Tibial nerve (tissue), 4 donors: Measurements from ENCODE around the gene ARHGEF16. TPM values are rescaled to one million over a fixed set of nuclear protein-coding genes. Genes with fewer than 3 reads are reported as not detected.

Experiments used
- DNase-seq, 2 donors: peaks; one replicate each; pipeline ENCODE4 v3.0.0-alpha.2; 2019; ENCODE audit warnings: low spot score in 2 of 2
- H3K27ac ChIP-seq, 4 donors: fragments of 200-600 bp; sonication (generic) in 3 of 4; one replicate each; pipeline ENCODE4 v1.5.1; 2017 to 2019; ENCODE audit warnings: mild to moderate bottlenecking in 1 of 4
- H3K27me3 ChIP-seq, 2 donors: fragments of 200-600 bp; sonication (generic) in 1 of 2; one replicate each; pipeline versions ENCODE4 v1.5.1 to v1.6.0; 2017 to 2019
- H3K36me3 ChIP-seq, 3 donors: fragments of 200-600 bp; sonication (generic); one replicate each; pipeline ENCODE4 v1.5.1; 2018 to 2019
- H3K4me1 ChIP-seq, 4 donors: fragments of 200-600 bp; sonication (generic) in 3 of 4; one replicate each; pipeline ENCODE4 v1.5.1; 2017 to 2019
- H3K4me3 ChIP-seq, 4 donors: fragments of 200-600 bp; sonication (generic) in 3 of 4; one replicate each; pipeline ENCODE4 v1.5.1; 2017 to 2019; ENCODE audit warnings: mild to moderate bottlenecking in 1 of 4, moderate library complexity in 1 of 4
- H3K9me3 ChIP-seq, 4 donors: fragments of 200-600 bp; sonication (generic) in 3 of 4; one replicate each; pipeline ENCODE4 v1.5.1; 2017 to 2019
- EP300 ChIP-seq, 2 donors: sonication (generic); formaldehyde crosslinking; IDR thresholded peaks; one replicate each; pipeline ENCODE4 v1.6.1; 2017; ENCODE audit warnings: antibody characterized with exemption in 2 of 2, mild to moderate bottlenecking in 1 of 2
- POLR2A ChIP-seq, 2 donors: fragments of 450-650 bp; IDR thresholded peaks; one replicate each; pipeline ENCODE4 v1.6.1; 2017; ENCODE audit warnings: antibody characterized with exemption in 2 of 2, mild to moderate bottlenecking in 2 of 2, moderate library complexity in 2 of 2
- WGBS, 2 donors: methylation state at CpG; one replicate each; pipeline ENCODE4 v1.1.5; 2018; 5-methylcytosine and 5-hydroxymethylcytosine counted together
- total RNA-seq, 4 donors: library from RNA; depleted of rRNA; stranded (reverse); fragments of >200 nt; gene quantifications; one replicate each; pipeline ENCODE4 v1.1.0, GENCODE V29; 2016
- TF ChIP-seq, protein P1 (sequence below), 5 experiments: fragments of 200-600 bp in 3 of 5; fragments of 450-650 bp in 2 of 5; sonication (generic) in 3 of 5; IDR thresholded peaks; one replicate each; pipeline ENCODE4 v1.5.1; 2016 to 2019; ENCODE audit warnings: antibody characterized with exemption in 5 of 5, mild to moderate bottlenecking in 3 of 5, moderate library complexity in 2 of 5

ARHGEF16 gene
- total RNA-seq, 4 donors from 2014 or later, result 10.0 to 19.2 (median 17.1) TPM

- Histone ChIP-seq H3K9me3 (no peaks in the 10 kb centered on the region), H3K27ac (no peak overlapping the region), H3K4me1 (no peaks in the 10 kb centered on the region), H3K4me3 (no peak overlapping the region), H3K27me3 (no peaks in the 10 kb centered on the region), H3K36me3 (peaks cover 0 to 17% (median 0%) of the 10 kb centered on the region in 3 donors)
- DNase-seq, result no peak
- WGBS, 2 donors, result 90 to 93% methylated on average over 8 to 13 of the region's 13 CpGs
- TF ChIP-seq EP300 (IDR thresholded peaks at IDR 0.05) (no peak), POLR2A (IDR thresholded peaks at IDR 0.05) (no peak)
- TF ChIP-seq, protein P1, sequence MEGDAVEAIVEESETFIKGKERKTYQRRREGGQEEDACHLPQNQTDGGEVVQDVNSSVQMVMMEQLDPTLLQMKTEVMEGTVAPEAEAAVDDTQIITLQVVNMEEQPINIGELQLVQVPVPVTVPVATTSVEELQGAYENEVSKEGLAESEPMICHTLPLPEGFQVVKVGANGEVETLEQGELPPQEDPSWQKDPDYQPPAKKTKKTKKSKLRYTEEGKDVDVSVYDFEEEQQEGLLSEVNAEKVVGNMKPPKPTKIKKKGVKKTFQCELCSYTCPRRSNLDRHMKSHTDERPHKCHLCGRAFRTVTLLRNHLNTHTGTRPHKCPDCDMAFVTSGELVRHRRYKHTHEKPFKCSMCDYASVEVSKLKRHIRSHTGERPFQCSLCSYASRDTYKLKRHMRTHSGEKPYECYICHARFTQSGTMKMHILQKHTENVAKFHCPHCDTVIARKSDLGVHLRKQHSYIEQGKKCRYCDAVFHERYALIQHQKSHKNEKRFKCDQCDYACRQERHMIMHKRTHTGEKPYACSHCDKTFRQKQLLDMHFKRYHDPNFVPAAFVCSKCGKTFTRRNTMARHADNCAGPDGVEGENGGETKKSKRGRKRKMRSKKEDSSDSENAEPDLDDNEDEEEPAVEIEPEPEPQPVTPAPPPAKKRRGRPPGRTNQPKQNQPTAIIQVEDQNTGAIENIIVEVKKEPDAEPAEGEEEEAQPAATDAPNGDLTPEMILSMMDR (IDR thresholded peaks at IDR 0.05), result no peak
These were observed 67.6 kb downstream of the ARHGEF16 start for GRCh38 chr1:3522112-3522511.

DNA sequence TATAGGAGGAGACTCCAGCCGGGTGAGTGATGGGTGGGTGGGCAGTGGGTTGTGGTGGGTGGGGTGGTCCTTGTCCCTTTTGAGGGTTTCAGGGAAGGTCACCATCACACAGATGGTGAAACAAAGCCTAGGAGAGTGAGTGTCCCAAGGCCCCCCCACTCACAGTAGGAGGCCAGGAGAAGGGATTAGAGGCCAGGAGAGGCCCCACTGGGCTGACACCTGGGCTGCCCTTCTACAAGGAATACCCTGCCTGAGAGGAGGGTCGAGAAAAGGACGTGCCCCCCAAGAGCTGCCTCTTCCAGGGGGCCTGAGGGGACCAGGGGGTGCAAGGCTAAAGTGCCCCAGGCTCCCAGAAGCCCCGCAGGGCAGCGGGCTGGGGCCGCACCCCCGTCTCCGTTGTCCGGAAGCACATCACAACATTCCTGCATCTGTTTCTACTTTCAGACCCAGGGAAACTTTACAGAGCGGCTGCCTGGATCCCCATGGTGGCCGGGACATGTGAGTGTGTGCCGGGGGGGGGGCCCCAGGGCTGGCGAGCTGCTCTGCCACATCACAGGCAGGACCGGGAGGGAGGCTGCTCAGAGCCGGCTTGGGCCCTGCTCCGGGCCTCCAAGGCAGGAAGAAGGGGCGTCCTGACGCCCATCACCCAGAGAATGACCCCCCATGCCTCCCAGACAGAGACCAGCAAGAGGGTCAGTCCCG is 68.2 kb downstream of the ARHGEF16 start:
- WGBS, 2 donors, result 70 to 74% methylated on average over 13 to 17 of the region's 19 CpGs
- no peaks in the 10 kb centered on the region for H3K9me3 ChIP-seq
- H3K36me3 ChIP-seq, result peaks cover 0 to 17% (median 0%) of the 10 kb centered on the region in 3 donors
- TF ChIP-seq, protein P1 (IDR thresholded peaks at IDR 0.05), result no peak
- no peak for TF ChIP-seq POLR2A (IDR thresholded peaks at IDR 0.05)
- no peak for TF ChIP-seq EP300 (IDR thresholded peaks at IDR 0.05)
- no peak overlapping the region for H3K4me3 ChIP-seq
- H3K27ac ChIP-seq, result no peak overlapping the region
- DNase-seq, result no peak
- no peaks in the 10 kb centered on the region for H3K27me3 ChIP-seq
- H3K4me1 ChIP-seq, result no peaks in the 10 kb centered on the region

DNA sequence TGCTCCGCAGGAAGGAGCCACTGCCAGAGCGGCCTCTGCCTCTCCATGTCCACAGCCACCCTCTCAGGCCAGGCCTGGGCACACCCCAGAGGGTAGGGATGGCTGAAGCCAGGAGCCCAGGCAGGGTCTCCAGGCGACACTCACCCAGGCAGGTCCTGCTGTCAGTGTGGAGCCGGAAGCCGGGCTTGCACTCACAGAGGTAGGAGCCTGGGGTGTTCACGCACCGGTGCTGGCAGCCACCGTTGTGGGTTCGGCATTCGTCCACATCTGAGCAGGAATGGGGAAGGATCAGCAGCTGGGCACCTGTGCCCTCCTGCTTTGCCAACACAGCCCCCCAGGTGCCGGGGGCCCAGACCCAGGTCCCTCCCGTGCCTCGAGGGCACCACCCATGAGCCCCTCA is 69.5 kb downstream of the ARHGEF16 start:
- WGBS, 2 donors, result 92 to 100% methylated on average over 3 to 13 of the region's 13 CpGs
- peaks cover 0 to 17% (median 0%) of the 10 kb centered on the region in 3 donors for H3K36me3 ChIP-seq
- no peak for TF ChIP-seq POLR2A (IDR thresholded peaks at IDR 0.05)
- TF ChIP-seq, protein P1 (IDR thresholded peaks at IDR 0.05), result no peak
- no peak for TF ChIP-seq EP300 (IDR thresholded peaks at IDR 0.05)
- no peaks in the 10 kb centered on the region for H3K27me3 ChIP-seq
- H3K4me3 ChIP-seq, result no peak overlapping the region
- peaks cover 0 to 2% (median 0%) of the 10 kb centered on the region in 4 donors for H3K4me1 ChIP-seq
- H3K27ac ChIP-seq, result no peak overlapping the region
- DNase-seq, result no peak
- no peaks in the 10 kb centered on the region for H3K9me3 ChIP-seq

DNA sequence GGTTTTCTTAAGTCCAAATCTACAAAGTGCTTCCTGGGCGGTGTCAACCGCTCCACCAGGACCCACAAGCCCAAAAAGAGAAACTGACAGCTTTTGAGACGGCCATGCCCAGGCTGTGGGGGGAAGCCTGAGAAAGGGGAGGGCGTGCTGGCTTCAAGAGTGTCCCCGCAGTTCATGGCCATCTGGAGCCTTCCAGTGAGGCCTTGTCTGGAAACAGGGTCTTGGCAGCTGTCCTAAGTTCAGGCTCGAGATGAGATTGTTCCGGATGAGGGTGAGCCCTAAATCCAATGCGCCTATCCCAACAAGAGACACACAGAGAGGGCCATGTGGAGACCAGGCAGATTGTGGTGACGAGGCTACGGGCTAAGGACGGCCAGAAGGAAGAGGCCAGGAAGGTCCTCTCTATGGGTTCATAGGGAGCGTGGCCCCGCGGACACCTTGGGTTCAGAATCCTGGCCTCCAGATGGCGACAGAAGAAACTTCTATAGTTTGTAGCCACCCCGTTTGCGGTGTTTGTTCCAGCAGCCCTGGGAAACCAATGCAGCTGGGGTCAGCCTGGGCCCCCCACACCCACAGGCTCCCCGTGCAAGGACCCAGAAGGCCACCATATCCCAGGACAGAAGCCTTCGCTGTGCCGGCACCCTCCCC is 70.2 kb downstream of the ARHGEF16 start:
- Histone ChIP-seq H3K27ac (no peak overlapping the region), H3K9me3 (no peaks in the 10 kb centered on the region), H3K4me3 (no peak overlapping the region), H3K4me1 (peaks cover 0 to 9% (median 1%) of the 10 kb centered on the region in 4 donors), H3K36me3 (peaks cover 0 to 13% (median 0%) of the 10 kb centered on the region in 3 donors), H3K27me3 (no peaks in the 10 kb centered on the region)
- TF ChIP-seq EP300 (IDR thresholded peaks at IDR 0.05), result no peak
- WGBS, 2 donors, result 88 to 91% methylated on average over 20 of the region's 20 CpGs
- no peak for DNase-seq

DNA sequence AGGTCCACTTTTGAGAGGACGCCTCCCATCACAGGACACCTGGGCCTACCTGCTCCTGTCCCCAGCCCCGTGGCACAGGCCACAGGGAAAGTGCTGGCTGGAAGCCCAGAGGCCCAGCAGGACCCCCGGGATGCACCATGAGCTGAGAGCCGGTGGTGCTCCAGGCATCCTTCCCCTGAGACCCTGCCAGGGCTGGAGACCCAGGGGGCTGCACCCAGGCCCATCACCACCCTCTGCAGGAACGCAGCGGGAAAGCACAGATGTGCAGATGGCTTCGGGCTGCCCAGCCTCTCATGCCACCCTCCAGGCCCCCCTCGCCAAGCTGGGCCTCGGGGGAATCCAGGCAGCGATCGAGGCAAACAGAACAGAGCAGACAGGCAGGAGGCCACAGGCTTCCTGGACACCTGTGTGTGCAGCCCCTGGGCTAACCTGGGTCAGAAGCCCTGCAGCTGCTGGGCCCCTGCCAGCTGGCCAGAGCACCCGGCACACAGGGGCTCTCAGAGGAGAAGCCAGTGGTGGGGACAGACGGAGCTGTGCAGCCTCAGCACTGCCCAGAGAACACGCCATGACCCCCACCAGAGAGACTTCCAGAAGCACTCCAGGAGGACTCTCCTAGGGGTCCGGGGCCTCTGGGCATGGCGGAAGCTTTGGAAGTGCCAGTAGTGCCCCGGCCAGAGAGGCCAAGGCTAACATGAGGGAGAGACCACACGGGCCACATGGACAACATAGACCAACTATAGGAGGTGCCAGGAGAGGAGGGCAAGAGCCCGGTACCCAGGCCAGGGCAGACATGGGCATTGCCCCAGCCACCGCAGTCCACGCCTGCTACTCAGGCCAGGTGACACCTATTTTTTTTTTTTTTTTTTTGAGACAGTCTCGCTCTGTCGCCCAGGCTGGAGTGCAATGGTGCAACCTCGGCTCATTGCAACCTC is 71.4 kb downstream of the ARHGEF16 start:
- peaks cover 0 to 6% of the 10 kb centered on the region in 2 donors for H3K27me3 ChIP-seq
- H3K4me1 ChIP-seq, result peaks cover 0 to 20% (median 7%) of the 10 kb centered on the region in 4 donors
- 81 to 94% methylated on average over 13 to 19 of the region's 24 CpGs for WGBS, 2 donors
- no peak overlapping the region for H3K4me3 ChIP-seq
- H3K9me3 ChIP-seq, result no peaks in the 10 kb centered on the region
- TF ChIP-seq, protein P1 (IDR thresholded peaks at IDR 0.05), result no peak
- TF ChIP-seq EP300 (IDR thresholded peaks at IDR 0.05) (no peak), POLR2A (IDR thresholded peaks at IDR 0.05) (no peak)
- no peak overlapping the region for H3K27ac ChIP-seq
- DNase-seq, result no peak
- peaks cover 0 to 7% (median 0%) of the 10 kb centered on the region in 3 donors for H3K36me3 ChIP-seq
